ENCODE measurements around the gene SPATA2L. TPM values are rescaled to one million over a fixed set of nuclear protein-coding genes. Genes with fewer than 3 reads are reported as not detected.
"Not testable (repeated sequence)": the region's sequence is repeated elsewhere in the genome, so short reads cannot be mapped to it uniquely, and the experiment has no call there.

Gene SPATA2L
- polyA plus RNA-seq, 2 donors = 4.8 to 6.5 TPM

DNA sequence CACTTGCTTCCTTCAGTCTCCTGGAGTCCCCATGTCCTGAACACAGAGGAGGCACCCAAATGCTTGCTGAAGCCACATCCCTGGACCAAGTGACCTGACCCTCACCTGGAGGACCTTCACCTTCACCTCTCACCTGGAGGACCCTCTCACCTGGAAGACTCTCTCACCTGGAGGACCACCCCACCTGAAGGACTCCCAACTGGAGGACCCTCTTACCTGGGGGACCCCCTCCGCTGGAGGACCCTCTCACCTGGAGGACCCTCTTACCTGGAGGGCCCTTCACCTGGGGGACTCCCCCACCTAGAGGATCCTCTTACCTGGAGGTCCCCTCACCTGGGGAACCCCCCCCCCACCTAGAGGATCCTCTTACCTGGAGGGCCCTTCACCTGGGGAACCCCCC lies 15.6 kb downstream of the SPATA2L start:
- peaks cover 0 to 9% of the 10 kb centered on the region in 2 donors for H3K4me1 ChIP-seq (ENCODE audit: control insufficient read depth in 2 of 2, insufficient read depth in 2 of 2, low read length in 1 of 2)
- no peak overlapping the region for H3K4me3 ChIP-seq (ENCODE audit: low read depth in 1 of 2, low read length in 2 of 2)
- WGBS, 2 donors = 89 to 100% methylated on average over 1 of the region's 1 CpG
- H3K9me3 ChIP-seq (ENCODE audit: control insufficient read depth in 2 of 2, insufficient read depth in 1 of 2, low read depth in 1 of 2, low read length in 1 of 2) = no peaks in the 10 kb centered on the region
- H3K27ac ChIP-seq (ENCODE audit: low read depth in 2 of 2, low read length in 1 of 2) = no peak overlapping the region
- H3K36me3 ChIP-seq (ENCODE audit: control insufficient read depth in 2 of 2, insufficient read depth in 2 of 2, low read length in 1 of 2) = peaks cover 0 to 14% of the 10 kb centered on the region in 2 donors
- no peaks in the 10 kb centered on the region for H3K27me3 ChIP-seq (ENCODE audit: control insufficient read depth in 1 of 2, insufficient read depth in 2 of 2, low read length in 2 of 2)

DNA sequence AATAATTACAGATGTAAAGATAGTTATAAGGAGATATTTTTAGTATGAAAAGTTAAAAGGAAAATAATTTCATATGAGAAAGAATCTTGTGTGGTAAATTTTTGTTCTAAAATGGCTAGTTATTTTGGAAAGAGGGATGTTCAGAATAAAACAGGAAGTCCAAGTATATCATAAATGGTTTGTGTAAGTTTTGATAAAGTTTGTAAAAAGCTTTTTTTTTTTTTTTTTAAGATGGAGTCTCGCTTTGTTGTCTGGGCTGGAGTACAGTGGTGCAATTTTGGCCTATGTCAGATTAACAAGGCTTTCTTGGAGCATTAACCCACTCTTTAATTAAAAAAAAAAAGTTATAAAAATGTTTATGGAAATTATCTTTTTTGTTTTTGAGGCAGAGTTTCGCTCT lies 23.2 kb downstream of the SPATA2L start:
- Histone ChIP-seq H3K9me3 (ENCODE audit: control insufficient read depth in 2 of 2, insufficient read depth in 1 of 2, low read depth in 1 of 2, low read length in 1 of 2) (no peaks in the 10 kb centered on the region), H3K27ac (ENCODE audit: low read depth in 2 of 2, low read length in 1 of 2) (no peak overlapping the region), H3K4me1 (ENCODE audit: control insufficient read depth in 2 of 2, insufficient read depth in 2 of 2, low read length in 1 of 2) (no peaks in the 10 kb centered on the region), H3K4me3 (ENCODE audit: low read depth in 1 of 2, low read length in 2 of 2) (no peak overlapping the region), H3K27me3 (ENCODE audit: control insufficient read depth in 1 of 2, insufficient read depth in 2 of 2, low read length in 2 of 2) (no peaks in the 10 kb centered on the region), H3K36me3 (ENCODE audit: control insufficient read depth in 2 of 2, insufficient read depth in 2 of 2, low read length in 1 of 2) (no peaks in the 10 kb centered on the region)
- 100% methylated on average over 2 of the region's 2 CpGs for WGBS, 2 donors

DNA sequence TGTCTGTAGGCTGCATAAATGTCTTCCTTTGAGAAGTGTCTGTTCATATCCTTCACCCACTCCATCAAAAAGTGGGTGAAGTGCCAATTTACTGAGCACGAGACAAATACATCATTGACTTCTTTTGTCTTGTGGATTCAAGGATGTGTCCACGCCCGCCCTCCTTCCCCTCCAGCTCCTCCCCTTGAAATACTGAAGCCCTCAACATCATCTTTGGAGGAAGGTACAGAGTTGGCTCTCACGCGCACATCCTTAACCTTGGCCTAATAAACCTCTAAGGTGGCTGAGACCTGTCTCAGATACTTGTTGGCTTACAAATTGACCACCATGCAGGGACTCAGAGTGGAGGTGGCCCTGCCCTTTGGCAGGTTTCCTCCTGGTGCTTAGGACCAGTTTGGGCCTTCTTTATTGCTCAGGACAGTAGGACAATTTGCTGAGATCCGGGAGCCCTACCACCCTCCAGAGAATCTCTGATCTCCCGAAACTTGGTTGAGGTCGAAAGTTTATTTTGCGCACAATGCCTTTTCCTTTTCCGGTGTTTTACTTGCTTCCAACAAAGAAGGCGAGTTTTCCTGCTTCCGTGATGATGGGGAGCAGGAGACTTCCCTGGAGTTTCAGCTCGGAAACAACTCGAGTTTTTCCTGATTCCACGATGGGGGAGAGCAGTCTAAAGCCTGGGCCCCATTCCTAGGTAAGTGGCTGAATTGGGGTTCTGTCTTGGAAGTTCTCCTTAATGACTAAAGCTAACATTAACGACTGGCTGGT lies 29.1 kb downstream of the SPATA2L start:
- 85 to 86% methylated on average over 16 of the region's 16 CpGs for WGBS, 2 donors
- H3K9me3 ChIP-seq (ENCODE audit: control insufficient read depth in 2 of 2, insufficient read depth in 1 of 2, low read depth in 1 of 2, low read length in 1 of 2) = no peaks in the 10 kb centered on the region
- no peaks in the 10 kb centered on the region for H3K36me3 ChIP-seq (ENCODE audit: control insufficient read depth in 2 of 2, insufficient read depth in 2 of 2, low read length in 1 of 2)
- H3K27me3 ChIP-seq (ENCODE audit: control insufficient read depth in 1 of 2, insufficient read depth in 2 of 2, low read length in 2 of 2) = no peaks in the 10 kb centered on the region
- no peak overlapping the region for H3K4me3 ChIP-seq (ENCODE audit: low read depth in 1 of 2, low read length in 2 of 2)
- H3K4me1 ChIP-seq (ENCODE audit: control insufficient read depth in 2 of 2, insufficient read depth in 2 of 2, low read length in 1 of 2) = no peaks in the 10 kb centered on the region
- no peak overlapping the region for H3K27ac ChIP-seq (ENCODE audit: low read depth in 2 of 2, low read length in 1 of 2)

DNA sequence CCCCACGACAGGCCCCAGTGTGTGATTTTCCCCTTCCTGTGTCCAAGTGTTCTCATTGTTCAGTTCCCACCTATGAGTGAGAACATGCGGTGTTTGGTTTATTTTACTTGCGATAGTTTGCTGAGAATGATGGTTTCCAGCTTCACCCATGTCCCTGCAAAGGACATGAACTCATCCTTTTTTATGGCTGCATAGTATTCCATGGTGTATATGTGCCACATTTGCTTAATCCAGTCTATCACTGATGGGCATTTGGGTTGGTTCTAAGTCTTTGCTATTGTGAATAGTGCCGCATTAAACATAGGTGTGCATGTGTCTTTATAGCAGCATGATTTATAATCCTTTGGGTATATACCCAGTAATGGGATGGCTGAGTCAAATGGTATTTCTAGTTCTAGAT lies 29.9 kb downstream of the SPATA2L start:
- not testable (repeated sequence) for H3K4me3 ChIP-seq (ENCODE audit: low read depth in 1 of 2, low read length in 2 of 2); H3K4me1 ChIP-seq (ENCODE audit: control insufficient read depth in 2 of 2, insufficient read depth in 2 of 2, low read length in 1 of 2); H3K36me3 ChIP-seq (ENCODE audit: control insufficient read depth in 2 of 2, insufficient read depth in 2 of 2, low read length in 1 of 2); H3K27ac ChIP-seq (ENCODE audit: low read depth in 2 of 2, low read length in 1 of 2); H3K9me3 ChIP-seq (ENCODE audit: control insufficient read depth in 2 of 2, insufficient read depth in 1 of 2, low read depth in 1 of 2, low read length in 1 of 2); H3K27me3 ChIP-seq (ENCODE audit: control insufficient read depth in 1 of 2, insufficient read depth in 2 of 2, low read length in 2 of 2)
- WGBS, 2 donors = 85 to 87% methylated on average over 4 of the region's 4 CpGs

DNA sequence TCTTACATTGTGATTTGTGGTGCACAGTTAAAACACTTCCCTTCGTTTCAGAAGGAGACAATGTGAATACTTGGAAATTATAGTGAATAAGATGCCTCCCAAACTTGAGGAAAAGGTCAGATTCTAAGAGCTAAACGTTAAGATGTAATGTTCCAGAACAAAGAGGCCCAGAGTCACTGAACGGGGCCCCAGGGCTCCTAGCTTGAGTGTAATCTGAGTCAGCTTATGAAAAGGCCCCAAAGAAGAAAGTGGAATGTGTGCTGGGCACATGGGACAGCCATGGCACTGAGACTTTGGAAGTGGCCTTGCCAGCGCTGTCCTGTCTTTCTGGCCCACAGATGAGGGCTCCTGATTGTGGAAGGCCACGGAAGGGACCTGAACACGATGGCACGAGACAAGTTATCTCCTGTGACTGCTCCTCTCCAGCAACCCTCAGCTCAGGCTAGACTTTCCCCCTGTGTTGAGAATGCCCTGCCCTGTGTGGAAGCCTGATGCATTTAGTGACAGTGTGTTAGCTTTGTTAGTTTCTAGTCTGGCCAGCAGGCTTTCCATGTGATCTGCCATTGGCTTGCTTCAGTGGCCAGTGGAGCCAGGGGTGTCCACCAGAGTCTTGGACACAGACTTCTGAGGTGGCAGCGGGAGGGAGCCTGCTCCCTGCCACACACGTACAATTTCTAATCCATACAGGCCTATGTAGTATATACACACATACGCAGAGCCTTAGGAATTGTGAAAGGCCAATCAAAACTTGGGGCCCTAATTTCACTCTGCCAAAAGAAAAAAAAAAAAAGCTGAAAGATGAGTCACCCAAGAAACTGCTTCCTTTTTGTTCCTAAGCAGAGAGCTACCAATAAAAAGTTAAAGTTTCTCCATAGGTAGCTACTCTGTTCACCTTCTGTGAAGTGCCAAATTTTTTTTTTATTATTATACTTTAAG lies 30.7 kb downstream of the SPATA2L start:
- Histone ChIP-seq H3K4me3 (ENCODE audit: low read depth in 1 of 2, low read length in 2 of 2) (no peak overlapping the region), H3K36me3 (ENCODE audit: control insufficient read depth in 2 of 2, insufficient read depth in 2 of 2, low read length in 1 of 2) (no peaks in the 10 kb centered on the region), H3K9me3 (ENCODE audit: control insufficient read depth in 2 of 2, insufficient read depth in 1 of 2, low read depth in 1 of 2, low read length in 1 of 2) (no peaks in the 10 kb centered on the region), H3K27ac (ENCODE audit: low read depth in 2 of 2, low read length in 1 of 2) (peak overlapping the region in 1 of 2 donors; percentile 51), H3K4me1 (ENCODE audit: control insufficient read depth in 2 of 2, insufficient read depth in 2 of 2, low read length in 1 of 2) (no peaks in the 10 kb centered on the region), H3K27me3 (ENCODE audit: control insufficient read depth in 1 of 2, insufficient read depth in 2 of 2, low read length in 2 of 2) (no peaks in the 10 kb centered on the region)
- WGBS, 2 donors = 75 to 78% methylated on average over 10 of the region's 10 CpGs

DNA sequence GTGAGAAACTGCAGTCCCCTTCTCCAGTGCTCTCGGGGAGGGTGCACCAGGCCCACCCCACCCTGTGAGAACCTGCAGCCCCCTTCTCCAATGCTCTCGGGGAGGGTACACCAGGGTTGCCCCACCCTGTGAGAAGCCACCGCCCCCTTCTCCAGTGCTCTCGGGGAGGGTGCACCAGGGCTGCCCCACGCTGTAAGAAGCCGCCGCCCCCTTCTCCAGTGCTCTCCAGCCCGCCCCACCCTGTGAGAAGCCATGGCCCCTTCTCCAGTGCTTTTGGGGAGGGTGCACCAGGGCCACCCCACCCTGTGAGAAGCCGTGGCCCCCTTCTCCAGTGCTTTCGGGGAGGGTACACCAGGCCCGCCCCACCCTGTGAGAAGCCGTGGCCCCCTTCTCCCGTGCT lies 31.8 kb downstream of the SPATA2L start:
- no peaks in the 10 kb centered on the region for H3K4me1 ChIP-seq (ENCODE audit: control insufficient read depth in 2 of 2, insufficient read depth in 2 of 2, low read length in 1 of 2)
- H3K27me3 ChIP-seq (ENCODE audit: control insufficient read depth in 1 of 2, insufficient read depth in 2 of 2, low read length in 2 of 2) = no peaks in the 10 kb centered on the region
- H3K27ac ChIP-seq (ENCODE audit: low read depth in 2 of 2, low read length in 1 of 2) = no peak overlapping the region
- 89 to 93% methylated on average over 11 to 13 of the region's 13 CpGs for WGBS, 2 donors
- no peak overlapping the region for H3K4me3 ChIP-seq (ENCODE audit: low read depth in 1 of 2, low read length in 2 of 2)
- H3K9me3 ChIP-seq (ENCODE audit: control insufficient read depth in 2 of 2, insufficient read depth in 1 of 2, low read depth in 1 of 2, low read length in 1 of 2) = no peaks in the 10 kb centered on the region
- no peaks in the 10 kb centered on the region for H3K36me3 ChIP-seq (ENCODE audit: control insufficient read depth in 2 of 2, insufficient read depth in 2 of 2, low read length in 1 of 2)

DNA sequence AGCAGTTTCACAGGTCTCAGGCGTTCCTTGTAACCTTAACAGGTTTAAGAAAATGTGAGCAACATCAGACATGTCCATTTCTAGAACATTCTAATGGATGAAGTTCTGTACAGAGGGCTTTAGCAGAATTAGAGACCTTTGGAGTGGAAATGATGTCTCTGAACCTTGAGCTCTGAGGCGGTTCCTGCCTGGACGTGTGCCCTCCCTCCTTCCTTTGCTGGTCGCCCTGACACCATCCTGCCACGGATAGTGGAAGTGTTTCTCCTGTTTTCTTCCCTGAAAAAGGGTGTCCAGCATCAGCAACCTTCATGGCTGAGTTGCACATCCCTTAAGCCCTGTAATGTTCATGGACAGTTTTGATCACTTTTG lies 32.7 kb downstream of the SPATA2L start:
- no peaks in the 10 kb centered on the region for H3K36me3 ChIP-seq (ENCODE audit: control insufficient read depth in 2 of 2, insufficient read depth in 2 of 2, low read length in 1 of 2)
- no peaks in the 10 kb centered on the region for H3K27me3 ChIP-seq (ENCODE audit: control insufficient read depth in 1 of 2, insufficient read depth in 2 of 2, low read length in 2 of 2)
- no peaks in the 10 kb centered on the region for H3K4me1 ChIP-seq (ENCODE audit: control insufficient read depth in 2 of 2, insufficient read depth in 2 of 2, low read length in 1 of 2)
- WGBS, 2 donors = 53% methylated on average over 5 of the region's 5 CpGs
- no peak overlapping the region for H3K27ac ChIP-seq (ENCODE audit: low read depth in 2 of 2, low read length in 1 of 2)
- peak overlapping the region in 1 of 2 donors; percentile 37 for H3K4me3 ChIP-seq (ENCODE audit: low read depth in 1 of 2, low read length in 2 of 2)
- no peaks in the 10 kb centered on the region for H3K9me3 ChIP-seq (ENCODE audit: control insufficient read depth in 2 of 2, insufficient read depth in 1 of 2, low read depth in 1 of 2, low read length in 1 of 2)

DNA sequence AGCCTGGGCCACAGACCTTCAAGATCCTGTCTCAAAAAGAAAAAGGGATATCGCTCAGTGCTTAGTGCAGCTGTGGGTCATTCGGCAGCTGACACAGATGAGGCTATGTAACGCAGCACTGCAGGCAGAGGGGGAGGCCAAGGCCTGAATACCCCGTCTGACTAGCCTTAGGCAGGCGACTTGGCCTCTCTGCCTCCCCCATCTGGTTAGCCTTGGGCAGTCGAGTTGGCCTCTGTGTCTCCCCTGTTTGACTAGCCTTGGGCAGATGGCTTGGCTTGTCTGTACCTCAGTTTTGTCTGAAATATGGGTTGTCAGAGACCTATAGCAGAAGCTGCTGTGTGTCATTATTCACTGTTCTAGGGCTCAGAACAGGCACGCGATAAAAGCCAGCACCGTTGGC lies 33.9 kb downstream of the SPATA2L start:
- Histone ChIP-seq H3K36me3 (ENCODE audit: control insufficient read depth in 2 of 2, insufficient read depth in 2 of 2, low read length in 1 of 2) (no peaks in the 10 kb centered on the region), H3K9me3 (ENCODE audit: control insufficient read depth in 2 of 2, insufficient read depth in 1 of 2, low read depth in 1 of 2, low read length in 1 of 2) (no peaks in the 10 kb centered on the region), H3K4me3 (ENCODE audit: low read depth in 1 of 2, low read length in 2 of 2) (no peak overlapping the region), H3K27ac (ENCODE audit: low read depth in 2 of 2, low read length in 1 of 2) (no peak overlapping the region), H3K4me1 (ENCODE audit: control insufficient read depth in 2 of 2, insufficient read depth in 2 of 2, low read length in 1 of 2) (no peaks in the 10 kb centered on the region), H3K27me3 (ENCODE audit: control insufficient read depth in 1 of 2, insufficient read depth in 2 of 2, low read length in 2 of 2) (no peaks in the 10 kb centered on the region)
- 77 to 85% methylated on average over 9 of the region's 9 CpGs for WGBS, 2 donors

DNA sequence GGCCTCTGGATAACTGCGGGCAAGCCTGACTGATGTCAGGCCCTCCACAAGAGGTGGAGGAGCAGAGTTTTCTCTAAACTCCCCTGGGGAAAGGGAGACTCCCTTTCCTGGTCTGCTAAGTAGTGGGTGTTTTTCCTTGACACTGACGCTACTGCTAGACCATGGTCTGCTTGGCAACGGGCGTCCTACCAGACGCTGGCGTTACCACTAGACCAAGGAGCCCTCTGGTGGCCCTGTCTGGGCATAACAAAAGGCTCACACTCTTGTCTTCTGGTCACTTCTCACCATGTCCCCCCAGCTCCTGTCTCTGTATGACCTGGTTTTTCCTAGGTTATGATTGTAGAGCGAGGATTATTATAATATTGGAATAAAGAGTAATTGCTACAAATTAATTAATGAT lies 34.5 kb downstream of the SPATA2L start:
- not testable (repeated sequence) for H3K27ac ChIP-seq (ENCODE audit: low read depth in 2 of 2, low read length in 1 of 2); H3K36me3 ChIP-seq (ENCODE audit: control insufficient read depth in 2 of 2, insufficient read depth in 2 of 2, low read length in 1 of 2); H3K27me3 ChIP-seq (ENCODE audit: control insufficient read depth in 1 of 2, insufficient read depth in 2 of 2, low read length in 2 of 2); H3K4me1 ChIP-seq (ENCODE audit: control insufficient read depth in 2 of 2, insufficient read depth in 2 of 2, low read length in 1 of 2); H3K4me3 ChIP-seq (ENCODE audit: low read depth in 1 of 2, low read length in 2 of 2); H3K9me3 ChIP-seq (ENCODE audit: control insufficient read depth in 2 of 2, insufficient read depth in 1 of 2, low read depth in 1 of 2, low read length in 1 of 2)
- WGBS, 2 donors = 45 to 46% methylated on average over 6 to 7 of the region's 7 CpGs
